HEK293 (cell line): ENCODE measurements around the gene CDC34.
A peak's percentile ranks its signal among the peaks of the same experiment; 100 is the strongest.

Source experiments
- CTCF ChIA-PET: fragments of 350-600 bp; formaldehyde crosslinking; extraction: SDS; loops from one replicate; lab custom pipeline; 2021; ENCODE audit warnings: antibody characterized with exemption; lab: Yijun Ruan, JAX
- POLR2A ChIA-PET: fragments of 300-600 bp; formaldehyde crosslinking; extraction: SDS; loops from one replicate; lab custom pipeline; 2020; ENCODE audit warnings: antibody characterized with exemption, inconsistent platforms; lab: Yijun Ruan, JAX
- H3K27ac ChIP-seq: fragments of 200-500 bp; sonication (Bioruptor generic); 2 replicates; pipeline ENCODE4 v1.5.1; 2014; ENCODE audit warnings: low read depth, low read length, control low read depth, inconsistent platforms; ENCODE audit errors: extremely low read depth
- H3K36me3 ChIP-seq, 2 experiments: fragments of 200-500 bp in 1 of 2; sonication (Bioruptor generic) in 1 of 2; 1 replicate in 1 of 2; 2 replicates in 1 of 2; pipeline ENCODE4 v1.5.1; 2014 to 2017; ENCODE audit warnings: inconsistent platforms in 2 of 2, low read length in 2 of 2; ENCODE audit not compliant: control insufficient read depth in 2 of 2, insufficient read depth in 1 of 2
- H3K4me1 ChIP-seq: fragments of 200-500 bp; sonication (Bioruptor generic); 2 replicates; pipeline ENCODE4 v1.5.1; 2014; ENCODE audit warnings: mild to moderate bottlenecking, low read length, inconsistent platforms; ENCODE audit not compliant: control insufficient read depth, insufficient read depth
- H3K4me3 ChIP-seq: 2 replicates; pipeline ENCODE4 v1.5.1; 2011; ENCODE audit warnings: low read depth, mild to moderate bottlenecking, control low read depth, low read length, moderate library complexity
- H3K9me3 ChIP-seq: fragments of 200-500 bp; sonication (Bioruptor generic); 2 replicates; pipeline ENCODE4 v1.5.1; 2014; ENCODE audit warnings: low read depth, low read length, inconsistent platforms; ENCODE audit not compliant: control insufficient read depth, insufficient read depth
- BCL11A ChIP-seq: fragments of 450-650 bp; formaldehyde crosslinking; IDR thresholded peaks from 2 replicates; pipeline ENCODE4 v1.5.1; 2016; ENCODE audit warnings: low read depth, missing biosample characterization, missing genetic modification characterization
- BCL11B ChIP-seq: fragments of 450-650 bp; formaldehyde crosslinking; IDR thresholded peaks from 2 replicates; pipeline ENCODE4 v1.5.1; 2016; ENCODE audit warnings: low read depth, missing biosample characterization, missing genetic modification characterization
- EGR2 ChIP-seq: fragments of 450-650 bp; formaldehyde crosslinking; IDR thresholded peaks from 2 replicates; pipeline ENCODE4 v1.5.1; 2016; ENCODE audit warnings: low read depth, missing biosample characterization, missing genetic modification characterization
- GLI2 ChIP-seq: fragments of 450-650 bp; formaldehyde crosslinking; IDR thresholded peaks from 2 replicates; pipeline ENCODE4; 2017; ENCODE audit warnings: missing biosample characterization, missing genetic modification characterization, low read depth, borderline replicate concordance
- GLIS1 ChIP-seq: fragments of 450-650 bp; formaldehyde crosslinking; IDR thresholded peaks from 2 replicates; pipeline ENCODE4 v1.5.1; 2016; ENCODE audit warnings: missing biosample characterization, missing genetic modification characterization
- IKZF3 ChIP-seq: fragments of 450-650 bp; IDR thresholded peaks from 2 replicates; pipeline ENCODE4 v1.5.0; 2018; ENCODE audit warnings: missing biosample characterization, mild to moderate bottlenecking, missing genetic modification characterization, moderate library complexity
- KLF10 ChIP-seq: fragments of 450-650 bp; IDR thresholded peaks from 2 replicates; pipeline ENCODE4 v1.5.1; 2018; ENCODE audit warnings: missing biosample characterization, mild to moderate bottlenecking, missing genetic modification characterization
- OVOL3 ChIP-seq: fragments of 450-650 bp; formaldehyde crosslinking; IDR thresholded peaks from 2 replicates; pipeline ENCODE4 v1.5.1; 2016; ENCODE audit warnings: missing biosample characterization, missing genetic modification characterization
- PATZ1 ChIP-seq: fragments of 450-650 bp; formaldehyde crosslinking; IDR thresholded peaks from 2 replicates; pipeline ENCODE4 v1.5.1; 2016; ENCODE audit warnings: missing biosample characterization, missing genetic modification characterization
- PRDM10 ChIP-seq: fragments of 450-650 bp; formaldehyde crosslinking; IDR thresholded peaks from 2 replicates; pipeline ENCODE4 v1.5.1; 2016; ENCODE audit warnings: missing biosample characterization, missing genetic modification characterization
- SCRT2 ChIP-seq: fragments of 450-650 bp; formaldehyde crosslinking; IDR thresholded peaks from 2 replicates; pipeline ENCODE4 v1.5.1; 2016; ENCODE audit warnings: missing biosample characterization, missing genetic modification characterization
- SP2 ChIP-seq: fragments of 450-650 bp; formaldehyde crosslinking; IDR thresholded peaks from 2 replicates; pipeline ENCODE4 v1.5.1; 2016; ENCODE audit warnings: missing biosample characterization, missing genetic modification characterization
- WT1 ChIP-seq: fragments of 450-650 bp; formaldehyde crosslinking; IDR thresholded peaks from 2 replicates; pipeline ENCODE4 v1.5.1; 2016; ENCODE audit warnings: missing biosample characterization, missing genetic modification characterization
- YY1 ChIP-seq: fragments of 450-650 bp; formaldehyde crosslinking; IDR thresholded peaks from 2 replicates; pipeline ENCODE4 v1.5.1; 2018; ENCODE audit warnings: missing biosample characterization, missing genetic modification characterization
- ZBTB10 ChIP-seq: fragments of 450-650 bp; formaldehyde crosslinking; IDR thresholded peaks from 2 replicates; pipeline ENCODE4 v1.5.1; 2016; ENCODE audit warnings: missing biosample characterization, missing genetic modification characterization
- ZBTB20 ChIP-seq: fragments of 450-650 bp; formaldehyde crosslinking; IDR thresholded peaks from 2 replicates; pipeline ENCODE4 v1.5.1; 2016; ENCODE audit warnings: missing biosample characterization, missing genetic modification characterization
- ZBTB8A ChIP-seq: fragments of 450-650 bp; formaldehyde crosslinking; IDR thresholded peaks from 2 replicates; pipeline ENCODE4 v1.5.1; 2016; ENCODE audit warnings: missing biosample characterization, missing genetic modification characterization
- ZIC2 ChIP-seq: fragments of 450-650 bp; formaldehyde crosslinking; IDR thresholded peaks from 2 replicates; pipeline ENCODE4 v1.5.1; 2016; ENCODE audit warnings: missing biosample characterization, missing genetic modification characterization
- ZNF155 ChIP-seq: fragments of 450-650 bp; formaldehyde crosslinking; IDR thresholded peaks from 2 replicates; pipeline ENCODE4 v1.5.1; 2016; ENCODE audit warnings: missing biosample characterization, missing genetic modification characterization
- ZNF174 ChIP-seq: fragments of 450-650 bp; formaldehyde crosslinking; IDR thresholded peaks from 2 replicates; pipeline ENCODE4 v1.5.0; 2017; ENCODE audit warnings: missing biosample characterization, mild to moderate bottlenecking, missing genetic modification characterization
- ZNF211 ChIP-seq: fragments of 450-650 bp; formaldehyde crosslinking; IDR thresholded peaks from 2 replicates; pipeline ENCODE4 v1.5.1; 2016; ENCODE audit warnings: low read depth, missing biosample characterization, missing genetic modification characterization
- ZNF221 ChIP-seq: fragments of 450-650 bp; formaldehyde crosslinking; IDR thresholded peaks from 2 replicates; pipeline ENCODE4 v1.5.1; 2017; ENCODE audit warnings: missing biosample characterization, missing genetic modification characterization, borderline replicate concordance
- ZNF248 ChIP-seq: fragments of 450-650 bp; formaldehyde crosslinking; IDR thresholded peaks from 2 replicates; pipeline ENCODE4 v1.5.1; 2017; ENCODE audit warnings: missing biosample characterization, missing genetic modification characterization
- ZNF266 ChIP-seq: fragments of 450-650 bp; formaldehyde crosslinking; IDR thresholded peaks from 2 replicates; pipeline ENCODE4 v1.5.1; 2016; ENCODE audit warnings: missing biosample characterization, missing genetic modification characterization, low read depth
- ZNF510 ChIP-seq: fragments of 450-650 bp; formaldehyde crosslinking; IDR thresholded peaks from 2 replicates; pipeline ENCODE4 v1.5.1; 2018; ENCODE audit warnings: mild to moderate bottlenecking, missing genetic modification characterization, missing biosample characterization; ENCODE audit not compliant: insufficient replicate concordance
- ZNF561 ChIP-seq: fragments of 450-650 bp; IDR thresholded peaks from 2 replicates; pipeline ENCODE4 v1.5.1; 2018; ENCODE audit warnings: missing biosample characterization, missing genetic modification characterization, borderline replicate concordance
- ZXDB ChIP-seq: fragments of 450-650 bp; formaldehyde crosslinking; IDR thresholded peaks from 2 replicates; pipeline ENCODE4 v1.5.1; 2016; ENCODE audit warnings: missing biosample characterization, missing genetic modification characterization

The CDC34 gene

DNA sequence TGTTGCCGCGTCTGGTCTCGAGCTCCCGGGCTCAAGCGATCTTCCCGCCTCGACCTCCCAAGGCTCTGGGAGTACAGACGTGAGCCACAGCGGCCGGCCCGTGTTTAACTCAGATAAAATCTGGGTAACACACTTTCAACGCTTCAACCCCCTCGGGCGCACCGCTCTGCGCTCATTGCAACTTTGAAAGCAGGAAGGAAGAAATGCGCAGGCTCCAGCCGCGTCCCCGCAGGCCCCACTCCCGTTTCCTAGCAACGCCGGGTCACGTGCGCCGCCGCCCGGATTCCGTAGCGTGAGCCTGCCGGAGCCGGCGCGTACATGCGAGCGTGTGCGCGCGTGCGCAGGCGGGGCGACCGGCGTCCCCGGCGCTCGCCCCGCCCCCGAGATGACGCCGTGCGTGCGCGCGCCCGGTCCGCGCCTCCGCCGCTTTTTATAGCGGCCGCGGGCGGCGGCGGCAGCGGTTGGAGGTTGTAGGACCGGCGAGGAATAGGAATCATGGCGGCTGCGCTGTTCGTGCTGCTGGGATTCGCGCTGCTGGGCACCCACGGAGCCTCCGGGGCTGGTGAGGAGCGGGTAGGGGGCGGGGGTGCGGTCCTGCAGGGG lies 40.7 kb downstream of the CDC34 start, which contains the start of gene BSG (continued):
- peak; percentile 60 for TF ChIP-seq YY1 (tag by site-specific recombination)
- TF ChIP-seq KLF10 (tag by site-specific recombination) = no peak
- TF ChIP-seq GLIS1 (tag by site-specific recombination) = peak; percentile 88
- 0 out of 2 replicates have a peak, but pooled peaks have one; percentile 15 for TF ChIP-seq BCL11B (tag by site-specific recombination)
- TF ChIP-seq ZBTB20 (tag by site-specific recombination) = peak; percentile 64; the same call in 1 of the 2 replicates
- TF ChIP-seq SP2 (tag by site-specific recombination) = peak; percentile 32; the same call in 1 of the 2 replicates
- TF ChIP-seq ZBTB8A (tag by site-specific recombination) = peak; percentile 45; the same call in 1 of the 2 replicates
- TF ChIP-seq IKZF3 (tag by site-specific recombination) = peak; percentile 33; the same call in 1 of the 2 replicates
- 0 out of 2 replicates have a peak, but pooled peaks have one; percentile 49 for TF ChIP-seq WT1 (tag by site-specific recombination)
- peak; percentile 41; the same call in 1 of the 2 replicates for TF ChIP-seq ZNF561 (tag by site-specific recombination)
- TF ChIP-seq SCRT2 (tag by site-specific recombination) = no peak
- TF ChIP-seq OVOL3 (tag by site-specific recombination) = no peak
- TF ChIP-seq, all 188 proteins: peak for 22

- ChIA-PET CTCF (interaction anchor here (0.5 to 0.9 kb wide), 2 partner anchors 62 to 211 kb away, joined by 3 to 4 read pairs; no protein-coding TSS in a partner anchor), POLR2A (interaction anchor here (0.9 to 2.2 kb wide), 3 partner anchors 17 to 43 kb away, joined by 3 to 17 read pairs (median 4); partner anchors contain the start of gene CDC34)
- Histone ChIP-seq H3K9me3 (no peaks in the 10 kb centered on the region), H3K27ac (peak overlapping the region; percentile 91), H3K4me3 (peak overlapping the region; percentile 92), H3K36me3 (peaks cover 0 to 18% of the 10 kb centered on the region in 2 experiments; a peak in 2 of 3 replicates), H3K4me1 (peaks cover 7% of the 10 kb centered on the region)
- TF ChIP-seq PRDM10 (tag by site-specific recombination) (peak; percentile 58), BCL11A (tag by site-specific recombination) (peak; percentile 16; the same call in 1 of the 2 replicates), ZNF510 (no peak), PATZ1 (tag by site-specific recombination) (0 out of 2 replicates have a peak, but pooled peaks have one; percentile 26), ZNF211 (tag by site-specific recombination) (no peak), ZNF174 (tag by site-specific recombination) (no peak), ZNF221 (no peak), ZBTB10 (tag by site-specific recombination) (peak; percentile 34), ZNF266 (tag by site-specific recombination) (no peak), ZNF155 (tag by site-specific recombination) (no peak), EGR2 (tag by site-specific recombination) (peak; percentile 55), ZBTB8A (tag by site-specific recombination) (0 out of 2 replicates have a peak, but pooled peaks have one; percentile 31), IKZF3 (tag by site-specific recombination) (peak; percentile 58; the same call in 1 of the 2 replicates), ZNF248 (no peak), ZIC2 (tag by site-specific recombination) (no peak), ZXDB (tag by site-specific recombination) (0 out of 2 replicates have a peak, but pooled peaks have one; percentile 21), GLI2 (tag by site-specific recombination) (no peak)
These were observed 41.4 kb downstream of the CDC34 start for GRCh38 chr19:572743-573518.
